Kidney (tissue), 14 donors: Measurements from ENCODE around the gene IRF6. TPM values are rescaled to one million over a fixed set of nuclear protein-coding genes. Genes with fewer than 3 reads are reported as not detected.

Source experiments
- DNase-seq, 5 donors: peaks; one replicate each; pipeline ENCODE4 v3.0.0-alpha.2; 2013 to 2020
- FAIRE-seq: peaks from 2 replicates; lab custom pipeline; 2012; peaks lifted over from hg19 to GRCh38; lab: Jason Lieb, UNC
- H3K27ac ChIP-seq, 2 donors: one replicate each; pipeline ENCODE4 v1.7.0; 2013; ENCODE audit warnings: low read depth in 2 of 2, low read length in 2 of 2, inconsistent platforms in 1 of 2
- H3K27me3 ChIP-seq: one replicate; pipeline ENCODE4 v1.7.1; 2013; ENCODE audit warnings: low read length, inconsistent platforms; ENCODE audit not compliant: control insufficient read depth, insufficient read depth
- H3K36me3 ChIP-seq, 3 donors: one replicate each; pipeline versions ENCODE4 v1.7.0 to v1.7.1; 2013; ENCODE audit warnings: low read length in 3 of 3, control low read depth in 1 of 3, inconsistent platforms in 1 of 3; ENCODE audit not compliant: insufficient read depth in 3 of 3, control insufficient read depth in 2 of 3
- H3K4me1 ChIP-seq, 3 donors: one replicate each; pipeline versions ENCODE4 v1.7.0 to v1.7.1; 2013; ENCODE audit warnings: low read length in 3 of 3, inconsistent platforms in 1 of 3, low read depth in 1 of 3; ENCODE audit not compliant: control insufficient read depth in 2 of 3, insufficient read depth in 2 of 3
- H3K4me3 ChIP-seq, 3 donors: one replicate each; pipeline versions ENCODE4 v1.7.0 to v1.8.1; 2013; ENCODE audit warnings: low read length in 3 of 3, control low read depth in 1 of 3, inconsistent platforms in 1 of 3
- H3K9ac ChIP-seq, 3 donors: one replicate each; pipeline versions ENCODE4 v1.7.0 to v1.7.1; 2013; ENCODE audit warnings: low read length in 3 of 3, control low read depth in 1 of 3, inconsistent platforms in 1 of 3
- H3K9me3 ChIP-seq, 3 donors: one replicate each; pipeline versions ENCODE4 v1.7.0 to v1.7.1; 2013; ENCODE audit warnings: low read length in 3 of 3, control low read depth in 1 of 3, inconsistent platforms in 1 of 3; ENCODE audit not compliant: control insufficient read depth in 2 of 3, insufficient read depth in 1 of 3
- intact Hi-C: fragments of 100-400 bp; cut with DNase I; formaldehyde crosslinking; loops from one replicate; pipeline ENCODE4 v1.11.1; 2022
- polyA plus RNA-seq: library from polyadenylated mRNA; stranded (reverse); fragments of 350-450 nt; fragmentation: Illumina TruSeq; extraction: RNeasy Lipid Tissue Mini Kit (QIAGEN cat#74804); gene quantifications from one replicate; pipeline ENCODE4 v1.2.3, GENCODE V29; 2014; ENCODE audit warnings: low read depth, low replicate concordance; ENCODE audit not compliant: insufficient read depth
- total RNA-seq: library from RNA; stranded (reverse); fragmentation: NEBNext Ultra II Directional; extraction: Animal tissue kit (Norgen Biotek cat#: 25700); gene quantifications from one replicate; pipeline ENCODE4 v1.2.1, GENCODE V29; 2021
- TF ChIP-seq, protein P1 (sequence below): IDR thresholded peaks from 3 replicates; pipeline ENCODE4 v1.5.1; 2012; ENCODE audit warnings: mild to moderate bottlenecking, moderate library complexity, borderline replicate concordance; ENCODE audit not compliant: insufficient read depth; ENCODE audit errors: extremely low read depth
- donor health status: control.
- donor health status: control.
- donor health status: control.
- donor health status: control.
- donor health status: control.
- donor health status: DM: yes; HTN: yes; CAD: no.
- donor health status: Normal renal cell carcinoma (clear cell type).

IRF6 gene
- total and polyA plus RNA-seq, 2 donors from 2014 or later = 24.0 to 37.1 TPM

DNA sequence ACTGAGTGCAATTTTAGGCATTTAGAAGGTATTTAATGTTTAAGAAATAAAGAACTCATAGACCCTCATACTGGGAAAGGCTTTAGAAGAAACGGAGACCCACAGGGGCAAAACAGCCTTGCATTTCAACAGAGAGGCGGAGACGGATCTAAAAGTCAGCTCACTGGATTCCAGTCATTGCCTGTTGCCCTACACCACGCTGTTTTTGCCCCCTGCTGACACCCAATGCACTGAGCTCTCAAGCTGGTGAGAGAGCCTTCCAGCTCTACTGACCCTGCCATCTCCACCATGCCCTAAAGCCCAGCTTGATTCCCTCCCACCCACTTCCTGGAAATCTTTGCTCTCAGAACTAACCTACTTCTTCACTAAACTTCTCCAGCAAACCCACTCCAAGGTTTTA is 57.3 kb downstream of the IRF6 start:
- intact Hi-C loops = no loop called here
- TF ChIP-seq, protein P1, sequence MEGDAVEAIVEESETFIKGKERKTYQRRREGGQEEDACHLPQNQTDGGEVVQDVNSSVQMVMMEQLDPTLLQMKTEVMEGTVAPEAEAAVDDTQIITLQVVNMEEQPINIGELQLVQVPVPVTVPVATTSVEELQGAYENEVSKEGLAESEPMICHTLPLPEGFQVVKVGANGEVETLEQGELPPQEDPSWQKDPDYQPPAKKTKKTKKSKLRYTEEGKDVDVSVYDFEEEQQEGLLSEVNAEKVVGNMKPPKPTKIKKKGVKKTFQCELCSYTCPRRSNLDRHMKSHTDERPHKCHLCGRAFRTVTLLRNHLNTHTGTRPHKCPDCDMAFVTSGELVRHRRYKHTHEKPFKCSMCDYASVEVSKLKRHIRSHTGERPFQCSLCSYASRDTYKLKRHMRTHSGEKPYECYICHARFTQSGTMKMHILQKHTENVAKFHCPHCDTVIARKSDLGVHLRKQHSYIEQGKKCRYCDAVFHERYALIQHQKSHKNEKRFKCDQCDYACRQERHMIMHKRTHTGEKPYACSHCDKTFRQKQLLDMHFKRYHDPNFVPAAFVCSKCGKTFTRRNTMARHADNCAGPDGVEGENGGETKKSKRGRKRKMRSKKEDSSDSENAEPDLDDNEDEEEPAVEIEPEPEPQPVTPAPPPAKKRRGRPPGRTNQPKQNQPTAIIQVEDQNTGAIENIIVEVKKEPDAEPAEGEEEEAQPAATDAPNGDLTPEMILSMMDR = peak; percentile 10
- H3K4me3 ChIP-seq = no peak overlapping the region
- H3K36me3 ChIP-seq = no peaks in the 10 kb centered on the region
- H3K27ac ChIP-seq = no peak overlapping the region
- no peaks in the 10 kb centered on the region for H3K27me3 ChIP-seq
- FAIRE-seq (no peak), DNase-seq (no peak)
- H3K9ac ChIP-seq = no peak overlapping the region
- peaks cover 0 to 10% (median 8%) of the 10 kb centered on the region in 3 donors for H3K4me1 ChIP-seq
- no peaks in the 10 kb centered on the region for H3K9me3 ChIP-seq

DNA sequence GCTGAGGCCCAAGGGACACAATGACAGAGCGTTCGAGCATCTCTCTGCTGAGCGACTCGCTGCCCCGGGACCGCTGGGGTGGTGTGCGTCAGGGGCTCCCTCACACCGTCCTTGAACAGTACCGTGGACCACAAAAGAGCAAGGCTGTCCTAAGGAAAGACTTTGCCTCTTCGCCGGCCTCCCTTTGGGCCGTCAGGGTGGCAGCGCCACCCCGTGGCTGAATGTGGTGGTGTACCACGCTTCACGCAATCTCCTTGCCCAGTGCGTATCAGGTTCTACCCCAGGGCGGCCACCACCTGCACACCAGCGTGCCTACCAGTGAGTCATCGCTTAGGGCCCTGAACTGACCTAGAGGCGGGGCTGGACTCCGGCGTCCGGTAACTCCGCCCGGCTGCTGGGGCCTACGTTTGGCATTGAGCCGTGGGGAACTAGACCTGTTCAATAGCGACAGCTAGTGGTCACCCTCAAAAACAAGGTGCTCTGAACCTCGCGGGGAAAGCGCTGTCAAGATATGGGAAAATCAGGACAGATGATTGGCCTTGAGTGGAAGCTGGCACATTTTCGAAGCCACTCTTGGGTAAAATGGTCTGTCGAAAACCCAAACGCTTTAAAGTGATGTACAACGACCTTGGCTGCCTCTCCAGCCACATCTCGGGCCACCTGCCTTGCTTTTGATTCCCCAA is 58.2 kb downstream of the IRF6 start:
- peak; percentile 51 for FAIRE-seq
- Histone ChIP-seq H3K27me3 (no peaks in the 10 kb centered on the region), H3K4me3 (peak overlapping the region in 2 of 3 donors; percentile 3 to 48), H3K9me3 (no peaks in the 10 kb centered on the region), H3K27ac (peak overlapping the region in 1 of 2 donors; percentile 25), H3K36me3 (no peaks in the 10 kb centered on the region), H3K9ac (peak overlapping the region in 2 of 3 donors; percentile 34 to 48), H3K4me1 (peaks cover 0 to 15% (median 8%) of the 10 kb centered on the region in 3 donors)
- TF ChIP-seq, protein P1 = peak; percentile 77
- intact Hi-C loops = no loop called here
- peak; percentile 89 to 97 (median 92) for DNase-seq

DNA sequence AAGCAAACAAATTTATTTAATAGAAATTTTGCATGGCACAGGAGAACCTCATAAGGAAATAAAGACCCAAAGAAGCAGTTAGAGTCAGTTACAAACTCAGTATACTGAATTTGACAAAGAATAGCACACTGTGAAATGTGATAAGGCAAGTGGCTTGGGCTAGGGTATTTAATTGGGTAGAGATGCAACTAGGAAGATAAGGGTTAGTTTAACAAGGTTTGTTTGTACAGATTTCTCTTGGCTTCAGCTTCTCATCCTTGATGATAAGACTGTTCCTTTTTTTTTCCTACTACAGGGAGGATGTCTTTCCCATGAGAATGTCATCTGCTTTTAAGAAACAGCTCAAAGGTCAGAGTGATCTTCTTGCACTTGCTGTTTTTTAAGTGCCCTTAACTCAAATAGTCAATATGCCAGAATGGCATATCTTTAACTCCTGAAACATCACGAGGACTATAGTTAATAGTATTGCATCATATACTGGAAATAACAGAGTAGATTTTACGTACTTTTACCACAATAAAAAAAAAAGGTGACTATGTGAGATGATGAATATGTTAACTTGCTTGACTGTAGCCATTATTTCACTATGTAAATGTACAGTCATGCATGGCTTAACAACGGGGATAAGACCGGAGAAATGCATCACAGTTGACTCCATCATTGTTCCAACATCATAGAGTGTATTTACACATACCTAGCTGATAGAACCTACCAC is 59.3 kb downstream of the IRF6 start:
- H3K4me3 ChIP-seq = no peak overlapping the region
- TF ChIP-seq, protein P1 = no peak
- DNase-seq (no peak), FAIRE-seq (peak; percentile 11)
- H3K27me3 ChIP-seq = no peaks in the 10 kb centered on the region
- no peaks in the 10 kb centered on the region for H3K9me3 ChIP-seq
- H3K9ac ChIP-seq = no peak overlapping the region
- H3K36me3 ChIP-seq = no peaks in the 10 kb centered on the region
- intact Hi-C loops = no loop called here
- H3K4me1 ChIP-seq = peaks cover 0 to 19% (median 17%) of the 10 kb centered on the region in 3 donors
- H3K27ac ChIP-seq = no peak overlapping the region
